GM19455 (cell line): Measurements from ENCODE around the gene CDC37.

Source experiments
- ATAC-seq: cut with Tn5 transposase; IDR thresholded peaks from one replicate; pipeline ENCODE4 v1.9.1; 2021; ENCODE audit not compliant: unreplicated experiment

Gene CDC37

DNA sequence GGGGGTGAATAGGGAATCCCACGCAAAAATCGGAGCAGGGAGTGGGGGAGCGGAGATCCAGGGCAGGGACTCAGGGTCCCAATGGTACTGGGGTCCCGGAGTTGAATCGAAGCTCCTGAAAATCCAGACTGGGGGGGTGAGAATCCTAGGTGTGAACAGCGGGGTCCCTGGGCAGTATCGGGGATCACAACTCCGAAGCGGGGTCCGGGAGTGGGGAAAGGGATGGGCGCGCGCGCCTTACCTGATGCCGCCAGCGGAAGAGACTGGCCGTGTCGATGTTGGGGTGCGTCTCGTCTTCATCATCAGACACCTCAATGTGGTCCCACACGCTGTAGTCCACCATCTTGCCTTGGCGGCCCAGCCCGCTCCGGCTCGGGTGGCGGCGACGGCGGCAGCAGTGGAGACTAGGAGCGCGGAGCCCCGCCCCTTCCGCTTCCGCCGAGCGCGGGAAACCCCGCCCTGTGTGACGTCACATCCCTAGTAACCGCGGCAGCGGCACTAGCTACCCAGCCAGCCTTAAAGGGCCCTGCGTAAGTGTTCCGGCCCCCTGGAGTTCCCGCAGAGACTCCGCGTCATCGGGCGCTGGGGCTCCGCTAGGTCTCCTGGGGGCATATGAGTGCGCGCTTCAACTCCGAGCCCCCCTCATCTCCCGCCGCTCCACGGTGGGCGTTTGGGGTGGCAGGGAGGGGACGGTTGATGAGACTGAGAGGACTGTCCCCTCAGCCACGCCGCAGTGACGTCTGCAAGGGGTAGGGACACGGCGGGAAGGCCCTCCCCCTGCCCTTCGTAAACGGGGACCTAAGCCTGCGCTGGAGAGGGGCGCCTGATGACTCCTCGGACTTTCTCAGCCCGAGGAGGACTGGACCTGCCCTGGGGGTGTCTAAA, at the start of gene CDC37:
CDC37 (minus strand) TSS at position 406 of the 885 bp plus-strand sequence; CDS start at position 343, 63 bp downstream.
- ATAC-seq: peak; percentile 76

DNA sequence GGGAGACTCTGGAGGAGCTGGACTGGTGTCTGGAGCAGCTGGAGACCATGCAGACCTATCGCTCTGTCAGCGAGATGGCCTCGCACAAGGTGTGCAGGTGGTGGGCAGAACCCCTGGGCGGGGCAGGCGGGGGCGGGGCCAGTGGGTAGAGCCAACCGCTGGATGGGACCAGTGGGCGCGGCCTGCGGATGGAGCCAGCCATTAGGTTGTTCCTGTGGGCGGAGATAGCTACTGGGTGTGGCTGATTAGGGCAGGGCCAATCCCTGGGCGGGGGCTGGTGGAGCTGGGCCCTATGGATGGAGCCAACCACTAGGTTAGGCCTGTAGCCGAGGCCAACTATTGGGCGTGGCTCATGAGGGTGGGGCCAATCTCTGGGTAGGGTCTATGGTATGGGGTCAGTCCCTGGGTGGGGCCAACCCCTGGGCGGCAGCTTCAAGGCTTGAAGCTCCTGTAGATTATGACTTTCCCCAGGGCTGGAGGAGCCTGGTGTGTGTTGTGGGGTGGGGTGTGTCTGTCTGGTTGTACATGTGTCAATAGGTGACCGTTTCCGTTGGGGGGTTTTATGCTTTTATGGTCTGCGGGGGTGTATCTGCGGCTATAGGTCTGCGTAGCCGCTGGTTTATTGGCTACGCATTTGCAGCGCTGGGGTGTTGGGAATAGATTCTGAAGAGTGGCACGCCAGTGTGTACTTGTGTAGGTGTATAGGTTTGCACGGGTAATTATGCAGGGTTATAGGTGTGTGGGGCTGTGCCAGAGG, 47.7 kb upstream of the CDC37 start:
- ATAC-seq: no peak

DNA sequence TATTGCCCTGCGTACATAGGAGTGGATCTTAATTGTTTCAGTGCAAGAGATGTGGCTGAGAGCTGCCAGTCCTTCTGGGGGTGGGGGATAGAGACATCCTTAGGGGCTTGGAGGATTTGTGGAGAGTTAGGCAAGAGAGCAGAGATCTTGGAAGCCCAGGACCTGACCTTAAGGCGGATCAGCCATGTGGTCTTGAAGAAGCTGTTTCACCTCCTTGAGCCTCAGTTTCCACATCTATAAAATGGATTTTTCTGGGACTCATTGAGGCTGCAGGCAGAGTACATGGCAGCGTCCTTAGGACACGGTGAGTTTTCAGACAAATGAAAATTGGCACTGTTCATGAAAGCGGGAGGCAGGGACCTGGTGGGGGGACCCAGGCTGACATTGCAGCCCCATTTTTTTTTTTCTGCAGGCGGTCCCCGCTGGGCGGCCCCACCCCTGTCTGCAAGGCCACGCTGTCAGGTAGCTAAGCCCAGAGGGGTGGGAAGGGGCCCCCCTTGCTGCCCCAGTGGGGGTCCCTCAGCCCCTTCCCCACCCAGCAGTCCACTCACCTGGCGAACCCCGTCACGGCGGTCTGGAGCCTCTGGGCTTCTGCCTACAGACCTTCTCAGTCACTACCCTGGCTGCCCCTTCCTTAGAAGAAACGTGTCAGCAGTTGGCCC, 47.0 kb upstream of the CDC37 start:
- ATAC-seq: no peak

DNA sequence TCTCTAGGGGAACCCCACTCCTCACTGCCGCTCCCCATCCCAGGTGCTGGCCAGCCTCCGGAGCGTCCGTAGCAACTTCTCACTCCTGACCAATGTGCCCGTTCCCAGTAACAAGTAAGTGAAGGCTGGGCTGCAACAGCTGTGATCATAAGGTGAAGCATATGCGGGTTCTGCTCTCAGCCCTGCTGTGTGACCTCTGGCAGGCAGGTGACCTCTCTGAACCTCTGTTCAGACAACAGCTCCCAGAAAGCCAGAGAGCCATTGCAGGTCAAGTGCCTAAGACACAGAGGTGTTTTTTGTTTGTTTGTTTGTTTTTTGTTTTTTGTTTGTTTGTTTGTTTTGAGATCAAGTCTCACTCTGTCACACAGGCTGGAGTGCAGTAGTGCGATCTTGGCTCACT, 45.7 kb upstream of the CDC37 start:
- ATAC-seq: no peak

DNA sequence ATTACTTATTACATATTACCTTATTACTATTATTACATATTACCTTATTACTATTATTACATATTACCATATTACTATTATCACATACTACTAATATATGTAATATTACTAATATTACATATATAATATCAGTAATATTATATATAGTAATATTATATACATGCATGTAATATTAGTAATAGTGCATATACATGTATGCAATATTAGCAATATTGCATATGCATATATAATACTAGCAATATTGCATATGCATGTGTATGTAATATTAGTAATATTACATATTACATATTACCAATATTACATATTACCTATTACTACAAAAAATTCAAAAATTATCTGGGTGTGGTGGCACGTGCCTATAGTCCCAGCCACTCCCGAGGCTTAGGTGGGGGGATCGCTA, 39.4 kb upstream of the CDC37 start:
- no peak for ATAC-seq

DNA sequence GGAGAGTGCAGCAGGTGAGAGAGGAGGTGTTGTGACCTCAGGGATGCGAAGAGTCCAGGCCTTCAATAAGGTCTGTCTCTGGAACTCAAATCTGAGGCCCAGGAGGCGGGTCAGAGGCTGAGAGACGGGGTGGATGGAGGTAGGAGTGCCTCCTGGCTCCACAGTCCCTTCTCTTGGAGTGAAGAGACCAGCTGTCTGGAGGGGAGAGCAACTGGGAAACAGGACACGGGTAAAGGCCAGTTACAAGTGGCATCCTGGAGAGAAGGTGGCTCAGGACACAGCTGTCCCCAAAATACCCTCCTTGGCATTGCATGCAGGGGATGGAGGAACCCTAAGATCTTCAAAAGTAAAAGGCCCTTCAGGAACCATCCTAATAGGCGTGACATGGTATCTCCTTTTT, 36.2 kb upstream of the CDC37 start:
- no peak for ATAC-seq

DNA sequence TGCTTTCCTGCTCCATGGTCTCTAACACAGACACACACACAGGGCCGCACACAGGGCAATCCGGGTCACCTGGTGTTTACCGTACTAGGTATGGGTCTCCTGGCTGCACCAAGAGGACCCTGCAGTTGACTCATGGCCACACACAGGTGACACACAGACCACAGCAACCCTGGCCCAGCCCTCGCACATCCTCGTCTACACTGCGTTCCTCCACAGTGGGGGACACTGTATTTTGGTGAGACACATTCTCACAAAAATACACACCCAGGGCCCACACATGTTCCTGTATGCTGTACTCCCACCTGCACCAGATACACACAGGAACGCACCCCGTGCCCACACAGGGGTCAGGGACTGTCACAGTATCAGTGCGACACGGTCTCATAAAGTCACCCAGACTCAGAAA, 29.8 kb upstream of the CDC37 start:
- no peak for ATAC-seq

DNA sequence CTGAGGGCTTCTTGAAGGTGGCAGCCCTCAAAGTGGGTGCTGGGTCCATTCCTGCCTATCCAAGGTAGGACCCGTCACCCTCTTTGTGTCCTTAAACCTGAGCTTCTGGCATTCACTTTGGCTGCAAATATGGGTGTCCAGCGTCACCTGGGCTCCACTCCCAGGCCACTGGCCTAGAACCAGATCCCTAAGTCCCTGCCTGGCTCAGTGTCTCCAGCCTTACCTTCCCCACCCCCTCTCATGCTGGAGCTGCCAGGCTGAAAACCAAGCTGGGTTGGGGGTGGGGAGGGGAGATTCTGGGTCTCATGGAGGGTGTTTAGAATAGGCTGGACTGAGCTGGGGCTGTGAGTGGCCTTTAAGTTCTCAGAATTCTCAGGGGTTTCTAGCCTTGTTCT, 29.4 kb upstream of the CDC37 start:
- ATAC-seq: no peak

DNA sequence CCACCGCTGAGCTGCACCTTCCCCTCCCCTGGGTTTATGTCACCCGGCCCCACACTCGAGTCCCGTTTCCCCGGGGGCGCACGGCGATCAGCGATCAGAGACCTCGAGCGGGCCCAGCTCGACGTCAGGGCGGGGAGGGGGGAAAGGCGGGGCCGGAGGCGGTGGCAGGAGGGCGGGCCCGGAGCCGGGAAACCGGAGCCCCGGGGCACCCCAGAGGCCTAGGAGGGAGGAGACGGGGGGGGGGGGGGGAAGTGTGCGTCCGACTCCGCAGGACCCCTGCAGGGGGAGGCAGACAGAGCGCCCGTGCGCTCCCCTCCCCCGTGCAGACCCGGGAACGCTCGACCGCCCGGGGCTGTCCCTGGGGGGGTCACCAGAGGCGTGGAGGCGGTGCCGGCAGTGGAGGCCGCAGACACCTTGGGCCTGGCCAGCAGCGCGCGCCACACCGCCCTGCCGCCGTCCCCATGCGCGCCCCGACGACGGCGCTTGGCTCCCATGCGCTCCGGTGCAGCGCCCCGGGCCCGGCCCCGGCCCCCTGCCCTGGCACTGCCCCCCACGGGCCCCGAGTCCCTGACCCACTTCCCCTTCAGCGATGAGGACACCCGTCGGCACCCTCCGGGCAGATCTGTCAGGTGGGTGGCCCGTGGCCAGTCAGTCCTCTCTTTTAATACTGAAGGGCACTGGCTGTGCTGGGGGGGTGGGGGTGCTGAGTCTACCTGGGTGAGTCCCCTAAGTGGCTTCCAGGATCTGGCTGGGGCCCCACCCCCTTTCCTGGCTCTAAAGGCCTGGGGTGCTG, 28.8 kb upstream of the CDC37 start:
- ATAC-seq: no peak

DNA sequence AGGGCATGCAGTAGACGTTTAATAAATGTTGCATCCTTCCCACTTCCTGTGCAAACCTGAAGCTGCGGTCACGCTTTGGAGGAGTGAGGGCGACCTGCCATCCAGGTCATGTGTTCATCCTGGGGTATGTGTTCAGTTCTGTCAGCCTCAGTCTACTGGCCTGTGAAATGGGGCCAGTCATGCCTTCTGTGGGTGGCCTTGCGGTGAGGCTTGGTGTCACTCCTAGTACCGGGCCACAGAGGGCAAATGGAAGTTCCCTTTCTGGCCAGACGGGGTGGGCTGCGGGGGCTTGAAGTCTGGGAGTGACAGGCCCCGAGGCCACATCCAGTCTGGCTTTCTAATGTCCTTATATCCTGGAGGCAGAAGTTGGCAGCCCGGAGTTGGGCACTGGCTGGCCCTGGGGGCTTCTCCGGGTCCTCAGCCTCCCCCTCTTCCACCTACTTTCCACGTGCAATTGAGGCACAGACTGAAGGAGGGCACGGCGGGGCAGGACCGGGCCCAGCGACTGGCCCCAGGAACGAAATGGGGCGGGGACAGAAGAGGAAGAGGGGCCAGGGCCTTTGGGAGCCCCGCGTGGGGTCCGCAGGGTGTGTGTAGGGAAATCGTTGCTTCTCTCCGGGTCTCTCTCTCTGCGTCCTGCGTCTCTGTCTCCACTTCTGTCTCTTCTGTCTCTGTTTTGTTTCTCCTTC, 28.1 kb upstream of the CDC37 start:
- no peak for ATAC-seq

DNA sequence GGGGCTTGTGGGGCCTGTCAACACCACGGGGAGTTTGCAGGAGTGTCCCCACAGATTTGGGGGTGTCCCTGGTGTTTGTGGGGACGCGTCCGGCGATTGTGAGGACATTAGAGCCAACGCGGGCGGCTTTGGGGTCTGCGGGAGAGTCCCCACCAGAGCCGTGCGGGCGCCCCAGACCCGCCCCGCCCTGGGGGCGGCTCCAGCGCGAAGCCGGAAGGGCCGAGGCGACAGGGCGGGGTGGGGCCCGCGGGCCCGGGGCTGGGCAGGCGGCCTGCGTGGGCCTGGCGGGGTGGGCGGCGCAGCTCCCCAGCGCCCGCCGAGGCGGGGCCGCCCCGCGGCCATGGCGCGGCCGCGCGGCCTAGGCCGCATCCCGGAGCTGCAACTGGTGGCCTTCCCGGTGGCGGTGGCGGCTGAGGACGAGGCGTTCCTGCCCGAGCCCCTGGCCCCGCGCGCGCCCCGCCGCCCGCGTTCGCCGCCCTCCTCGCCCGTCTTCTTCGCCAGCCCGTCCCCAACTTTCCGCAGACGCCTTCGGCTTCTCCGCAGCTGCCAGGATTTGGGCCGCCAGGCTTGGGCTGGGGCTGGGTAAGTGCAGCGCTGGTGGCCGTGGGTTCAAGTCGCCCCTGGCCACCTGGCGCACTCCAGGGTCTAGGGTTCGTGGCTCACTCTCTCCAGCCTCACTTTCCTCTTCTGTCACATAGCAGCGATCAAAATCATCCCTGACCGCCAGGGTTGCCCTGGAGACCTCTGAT, 27.3 kb upstream of the CDC37 start:
- no peak for ATAC-seq

DNA sequence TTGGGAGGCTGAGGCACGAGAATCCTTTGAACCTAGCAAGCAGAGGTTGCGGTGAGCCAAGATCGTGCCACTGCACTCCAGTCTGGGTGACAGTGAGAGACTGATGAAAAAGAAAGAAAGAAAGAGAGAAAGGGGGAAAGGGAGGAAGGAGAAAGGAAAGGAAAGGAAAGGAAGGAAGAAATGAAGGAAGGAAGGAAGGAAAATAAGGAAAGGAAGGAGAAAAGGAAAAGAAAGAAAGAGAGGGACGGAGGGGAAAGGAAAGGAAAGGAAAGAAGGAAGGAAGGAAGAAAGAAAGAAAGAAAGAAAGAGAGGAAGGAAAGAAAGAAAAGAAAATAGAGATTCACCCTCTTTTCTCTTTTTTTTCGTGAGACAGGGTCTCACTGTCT, 25.6 kb upstream of the CDC37 start:
- ATAC-seq: no peak

DNA sequence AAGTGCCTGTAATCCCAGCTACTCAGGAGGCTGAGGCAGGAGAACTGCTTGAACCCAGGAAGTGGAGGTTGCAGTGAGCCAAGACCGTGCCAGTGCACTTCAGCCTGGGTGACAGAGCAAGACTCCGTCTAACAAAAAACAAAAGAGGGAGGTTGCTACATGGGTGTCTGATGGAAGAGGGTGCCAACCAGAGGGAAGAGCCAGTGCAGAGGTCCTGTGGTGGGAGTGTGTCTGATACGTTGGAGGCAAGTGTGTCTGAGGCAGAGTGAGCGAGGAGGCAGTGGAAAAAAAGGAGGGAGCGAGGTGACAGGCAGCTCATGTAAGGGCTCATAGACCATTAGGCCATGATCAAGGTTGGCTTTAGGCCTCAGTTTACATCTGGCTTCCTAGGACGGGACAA, 23.8 kb upstream of the CDC37 start:
- no peak for ATAC-seq

DNA sequence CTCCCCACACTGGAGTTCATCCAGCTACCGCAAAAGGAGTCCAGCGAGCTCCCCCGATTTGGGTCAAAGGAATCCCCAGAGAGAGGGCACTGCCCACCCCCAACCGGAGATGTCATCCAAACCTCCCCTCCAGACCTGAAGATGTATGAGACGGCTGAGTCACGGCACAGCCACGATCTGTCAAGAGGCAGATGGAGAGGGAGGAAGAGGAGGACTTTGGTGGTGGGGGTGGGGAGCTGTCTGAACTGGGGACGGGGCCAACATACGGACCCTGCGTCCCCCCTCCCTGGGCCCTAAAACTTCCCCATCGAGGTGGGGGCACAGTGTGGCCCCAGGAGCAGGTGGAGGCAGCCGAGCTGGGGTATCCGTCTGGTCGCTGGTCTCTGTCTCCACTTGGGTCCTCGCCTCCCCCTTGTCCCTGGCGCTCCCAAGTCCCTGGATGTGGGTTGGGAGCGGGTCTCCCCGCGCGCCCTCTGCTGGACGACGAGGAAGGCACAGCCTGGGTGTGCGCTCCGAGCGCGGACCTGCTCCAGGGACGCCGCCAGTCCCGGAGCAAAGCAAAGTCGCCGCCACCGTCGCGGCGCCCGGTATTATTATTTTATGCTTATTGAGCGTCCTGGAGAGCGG, 20.8 kb upstream of the CDC37 start:
- ATAC-seq: no peak

DNA sequence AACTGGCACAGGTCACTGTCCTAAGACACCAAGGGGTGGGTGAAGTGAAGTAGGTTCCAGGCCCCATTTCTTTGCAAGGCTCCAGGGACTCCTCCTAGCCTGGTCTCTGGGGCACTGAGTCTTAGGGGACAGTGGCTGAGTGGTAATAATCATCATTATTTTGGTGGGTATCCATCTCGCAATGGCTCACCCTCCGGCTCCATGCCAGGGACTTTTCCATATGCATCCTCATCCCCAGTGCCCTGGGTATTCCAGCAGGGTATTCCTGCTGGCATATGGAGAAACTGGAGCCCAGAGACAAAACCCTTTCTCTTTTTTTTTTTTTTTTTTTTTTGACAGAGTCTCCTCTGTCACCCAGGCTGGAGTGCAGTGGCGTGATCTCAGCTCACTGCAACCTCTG, 19.5 kb upstream of the CDC37 start:
- no peak for ATAC-seq

DNA sequence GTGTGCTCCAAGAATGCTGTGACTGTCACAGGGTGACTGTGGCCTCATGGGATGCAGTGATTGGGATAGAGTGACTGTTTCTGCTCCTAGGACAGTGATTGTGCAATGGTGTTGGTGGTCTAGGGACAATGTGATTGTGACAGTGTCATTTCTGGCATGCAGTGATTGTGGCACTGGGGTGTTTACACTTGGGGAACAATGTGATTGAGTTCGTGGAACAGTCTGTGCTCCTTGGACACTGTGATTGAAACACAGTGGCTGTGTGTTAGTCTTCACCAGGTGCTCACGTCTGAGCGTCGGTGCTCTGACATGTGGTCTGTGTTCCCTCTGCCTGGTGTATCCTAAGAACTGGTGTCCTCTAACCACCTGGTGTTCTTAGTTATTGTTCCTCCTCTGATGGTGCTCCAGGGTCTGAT, 18.7 kb upstream of the CDC37 start:
- ATAC-seq: no peak

DNA sequence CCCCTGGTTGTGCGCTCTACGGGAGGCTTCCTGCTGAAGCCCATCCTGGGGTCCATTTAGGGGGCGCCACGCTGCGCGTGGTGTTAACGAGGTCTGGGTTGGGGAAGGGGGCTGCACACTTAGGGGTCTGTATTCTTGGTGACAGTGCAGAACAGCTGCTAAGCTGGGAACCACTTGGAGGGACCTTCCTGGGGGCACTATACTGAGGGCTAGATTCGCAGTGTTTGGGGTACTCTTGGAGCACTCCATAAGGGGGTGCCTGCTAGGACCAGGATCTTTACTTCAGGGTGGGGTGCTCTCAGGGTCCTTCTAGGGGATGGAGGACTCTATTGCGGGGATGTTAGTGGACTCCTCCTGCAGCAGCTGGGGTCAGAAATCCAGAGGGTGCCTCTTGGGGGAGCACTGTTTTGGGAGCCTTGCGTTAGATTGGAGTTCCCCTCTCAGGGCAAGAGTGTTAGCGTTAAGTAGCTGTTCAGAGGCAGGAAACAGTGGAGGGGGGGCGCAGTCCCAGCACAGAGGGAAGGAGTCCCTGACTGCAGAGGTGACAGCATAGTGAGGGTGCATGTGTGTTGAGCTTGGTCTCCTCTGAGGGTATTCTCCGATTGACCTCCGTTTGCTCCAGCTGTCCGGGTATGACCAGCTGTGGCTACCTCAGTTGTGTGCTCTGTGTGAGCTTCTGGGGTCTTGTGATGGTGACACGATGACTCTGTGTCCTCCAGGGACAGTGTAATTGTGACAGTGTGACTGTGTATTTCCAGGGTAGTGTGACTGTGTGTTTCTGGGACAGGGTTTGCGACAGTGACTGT, 18.1 kb upstream of the CDC37 start:
- ATAC-seq: no peak

DNA sequence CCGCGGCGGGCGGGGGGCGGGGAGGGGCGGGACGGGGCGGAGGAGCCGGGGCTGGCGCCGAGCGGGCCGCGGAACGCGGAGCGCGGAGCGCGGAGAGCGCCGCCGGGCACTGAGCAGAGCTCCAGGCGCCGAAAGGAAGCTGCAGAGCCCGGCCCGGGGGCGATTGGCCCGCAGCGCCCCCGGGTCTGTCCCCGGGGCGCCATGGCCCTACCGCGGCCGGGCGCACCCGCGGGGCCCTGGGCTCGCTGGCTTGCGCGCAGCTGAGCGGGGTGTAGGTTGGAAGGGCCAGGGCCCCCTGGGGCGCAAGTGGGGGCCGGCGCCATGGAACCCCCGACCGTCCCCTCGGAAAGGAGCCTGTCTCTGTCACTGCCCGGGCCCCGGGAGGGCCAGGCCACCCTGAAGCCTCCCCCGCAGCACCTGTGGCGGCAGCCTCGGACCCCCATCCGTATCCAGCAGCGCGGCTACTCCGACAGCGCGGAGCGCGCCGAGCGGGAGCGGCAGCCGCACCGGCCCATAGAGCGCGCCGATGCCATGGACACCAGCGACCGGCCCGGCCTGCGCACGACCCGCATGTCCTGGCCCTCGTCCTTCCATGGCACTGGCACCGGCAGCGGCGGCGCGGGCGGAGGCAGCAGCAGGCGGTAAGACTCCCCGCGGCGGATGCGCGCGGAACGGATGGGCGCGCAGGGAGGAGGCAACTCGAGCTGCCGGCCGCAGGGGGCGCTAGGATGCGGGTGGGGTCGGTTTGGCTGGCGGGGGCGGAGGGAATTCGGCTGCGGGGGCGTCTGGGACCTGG, 17.3 kb upstream of the CDC37 start, which contains the start of gene PDE4A:
PDE4A (plus strand) TSS at position 95 of the 796 bp plus-strand sequence; CDS start at position 322, 227 bp downstream.
- ATAC-seq: no peak
